ENCODE measurements around the gene MICALL2.

GRCh38 chr7:1434165-1434718 is 25.0 kb downstream of the MICALL2 start:
- TF ChIP-seq CTCF (IDR thresholded peaks at IDR 0.05) (no peak), POLR2A (IDR thresholded peaks at IDR 0.05) (no peak)

Measured in Peyer's patch (tissue), 4 donors.